ENCODE data around the gene GSG1L.

GSG1L gene

GRCh38 chr16:27822529-27822928, 241.0 kb downstream of the GSG1L start:
- H3K27me3 Mint-ChIP-seq: no peaks in the 10 kb centered on the region
- H3K36me3 Mint-ChIP-seq: no peaks in the 10 kb centered on the region
- H3K9me3 Mint-ChIP-seq: no peaks in the 10 kb centered on the region
- H3K4me1 Mint-ChIP-seq: no peaks in the 10 kb centered on the region
- CTCF ChIA-PET: no interaction called here
- no peak overlapping the region for H3K4me3 Mint-ChIP-seq
- DNase-seq: no peak
- no peak overlapping the region for H3K27ac Mint-ChIP-seq

DNA sequence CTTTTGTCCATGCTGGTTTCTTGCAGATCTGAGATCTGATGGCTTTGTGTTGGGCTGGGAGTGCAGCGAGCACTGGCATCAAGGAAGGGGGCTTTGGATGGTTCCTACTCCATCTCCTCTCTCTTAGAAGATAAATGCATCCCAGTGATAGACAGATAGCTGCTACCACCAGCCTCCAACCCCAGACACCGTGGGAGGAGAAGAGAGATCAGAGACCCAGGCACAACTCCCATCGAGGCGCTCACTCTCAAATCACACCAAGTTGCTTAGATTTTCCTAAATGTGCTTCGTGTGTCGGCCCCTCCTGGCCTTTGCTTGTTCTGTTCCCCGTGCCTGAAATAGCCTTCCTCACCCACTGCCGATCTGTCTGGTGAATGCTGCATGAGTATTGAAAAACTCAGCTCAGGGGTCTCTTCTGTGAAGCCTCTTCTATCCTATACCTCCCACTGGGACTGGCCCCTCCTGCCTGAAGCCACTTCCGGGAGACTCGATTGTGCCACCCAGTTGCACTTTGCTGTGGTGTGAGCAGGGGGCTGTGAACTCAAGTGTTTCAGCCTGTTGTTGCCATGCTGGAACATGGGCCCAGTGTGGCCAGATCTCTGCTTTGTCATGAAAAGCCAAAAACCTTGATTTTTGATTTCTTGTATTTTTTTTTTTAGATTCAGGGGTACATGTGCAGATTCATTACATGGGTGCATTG, 242.7 kb downstream of the GSG1L start:
- Mint-ChIP-seq H3K9me3 (no peaks in the 10 kb centered on the region), H3K36me3 (no peaks in the 10 kb centered on the region), H3K27ac (no peak overlapping the region), H3K27me3 (peaks cover 4% of the 10 kb centered on the region), H3K4me3 (no peak overlapping the region), H3K4me1 (no peaks in the 10 kb centered on the region)
- DNase-seq: no peak
- CTCF ChIA-PET: no interaction called here

DNA sequence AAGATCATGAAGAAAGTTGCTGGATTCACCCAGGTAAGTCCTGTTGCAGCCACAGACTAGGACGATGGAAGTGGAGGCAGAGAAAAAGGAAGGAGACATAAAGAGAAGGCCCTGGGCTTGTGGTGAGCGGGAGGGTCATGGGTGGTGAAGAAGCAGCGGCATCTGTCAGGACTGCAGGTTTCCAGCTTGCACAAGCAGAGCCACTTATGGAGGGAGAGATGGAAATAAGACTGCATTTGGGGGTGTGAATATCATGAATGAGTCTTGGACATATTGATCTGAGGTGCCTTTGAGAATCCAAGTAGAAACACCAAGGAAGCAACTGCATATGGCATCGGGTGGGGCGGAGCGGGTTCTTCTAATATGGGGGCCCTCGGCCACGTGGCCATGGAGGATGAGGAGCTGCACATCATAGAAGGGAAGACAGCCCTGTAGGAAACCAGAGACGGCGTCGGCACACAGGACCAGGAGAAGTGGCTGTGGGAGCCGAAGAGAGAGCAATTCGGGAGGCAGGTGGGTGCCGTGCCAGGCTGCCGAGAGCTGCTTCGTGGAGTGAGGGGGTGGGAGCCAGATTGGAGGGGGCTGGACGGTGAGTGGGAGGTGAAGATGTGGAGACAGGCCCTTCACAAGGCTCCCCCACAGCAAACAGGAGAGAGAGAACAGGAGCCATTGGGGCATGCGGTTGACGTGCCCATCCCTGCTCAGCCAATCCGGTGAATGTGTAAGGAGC, 243.5 kb downstream of the GSG1L start:
- Mint-ChIP-seq H3K9me3 (no peaks in the 10 kb centered on the region), H3K27ac (no peak overlapping the region), H3K4me3 (no peak overlapping the region), H3K36me3 (no peaks in the 10 kb centered on the region), H3K27me3 (peaks cover 4% of the 10 kb centered on the region), H3K4me1 (no peaks in the 10 kb centered on the region)
- CTCF ChIA-PET: no interaction called here
- DNase-seq: no peak

DNA sequence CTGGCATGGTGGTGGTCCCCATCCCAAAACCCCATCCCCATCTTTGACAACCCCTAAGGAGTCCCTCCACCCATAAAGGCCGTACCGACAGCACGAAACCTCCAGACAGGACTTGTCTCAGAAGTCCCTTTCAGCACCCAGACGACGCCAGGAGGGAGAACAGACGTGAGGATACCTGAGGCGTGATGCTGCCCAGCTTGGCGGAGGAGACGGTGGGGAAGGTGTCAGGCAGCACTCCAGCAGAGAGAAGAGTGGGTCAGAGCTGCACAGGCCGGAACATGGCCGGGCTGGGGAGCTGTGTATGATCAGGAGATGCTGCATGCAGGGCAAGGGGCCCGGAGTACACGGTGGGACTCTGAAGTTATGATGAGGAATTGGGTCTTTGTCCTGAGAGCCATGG, 244.2 kb downstream of the GSG1L start:
- Mint-ChIP-seq H3K27me3 (peaks cover 4% of the 10 kb centered on the region), H3K36me3 (no peaks in the 10 kb centered on the region), H3K4me1 (no peaks in the 10 kb centered on the region), H3K27ac (no peak overlapping the region), H3K9me3 (no peaks in the 10 kb centered on the region), H3K4me3 (no peak overlapping the region)
- DNase-seq: no peak
- CTCF ChIA-PET: no interaction called here

DNA sequence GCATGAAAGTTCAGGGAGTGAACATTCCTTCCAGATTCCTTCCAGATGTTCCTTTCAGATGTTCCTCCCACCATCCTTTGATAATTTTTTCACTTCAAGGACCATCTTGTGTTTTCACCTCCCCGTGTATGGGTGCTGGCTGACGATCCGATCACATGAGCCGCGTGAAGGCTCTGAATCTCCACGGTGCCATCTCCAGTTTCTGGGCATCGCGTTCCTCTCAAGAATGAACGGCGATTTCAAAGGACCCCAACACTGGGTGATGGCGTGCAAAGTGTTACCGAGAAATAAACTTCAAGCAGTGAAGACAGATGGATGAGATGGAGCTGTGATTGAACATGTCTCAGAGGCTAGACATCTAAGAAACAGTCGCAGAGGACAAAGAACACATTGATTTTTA, 245.3 kb downstream of the GSG1L start:
- no peaks in the 10 kb centered on the region for H3K9me3 Mint-ChIP-seq
- no peaks in the 10 kb centered on the region for H3K36me3 Mint-ChIP-seq
- peaks cover 4% of the 10 kb centered on the region for H3K27me3 Mint-ChIP-seq
- no peak overlapping the region for H3K4me3 Mint-ChIP-seq
- CTCF ChIA-PET: no interaction called here
- no peak overlapping the region for H3K27ac Mint-ChIP-seq
- H3K4me1 Mint-ChIP-seq: no peaks in the 10 kb centered on the region
- no peak for DNase-seq

GRCh38 chr16:27817038-27817437, 246.5 kb downstream of the GSG1L start:
- CTCF ChIA-PET: no interaction called here
- no peaks in the 10 kb centered on the region for H3K9me3 Mint-ChIP-seq

GRCh38 chr16:27816561-27816960, 247.0 kb downstream of the GSG1L start:
- Mint-ChIP-seq H3K9me3 (no peaks in the 10 kb centered on the region), H3K4me1 (no peaks in the 10 kb centered on the region), H3K27me3 (peaks cover 4% of the 10 kb centered on the region), H3K36me3 (no peaks in the 10 kb centered on the region), H3K4me3 (no peak overlapping the region), H3K27ac (no peak overlapping the region)
- CTCF ChIA-PET: no interaction called here
- DNase-seq: no peak

More at GRCh38 chr16:27817038-27817437, 246.5 kb downstream of the GSG1L start:
- Mint-ChIP-seq H3K4me1 (no peaks in the 10 kb centered on the region), H3K27me3 (peaks cover 4% of the 10 kb centered on the region), H3K36me3 (no peaks in the 10 kb centered on the region), H3K27ac (no peak overlapping the region), H3K4me3 (no peak overlapping the region)
- no peak for DNase-seq

DNA sequence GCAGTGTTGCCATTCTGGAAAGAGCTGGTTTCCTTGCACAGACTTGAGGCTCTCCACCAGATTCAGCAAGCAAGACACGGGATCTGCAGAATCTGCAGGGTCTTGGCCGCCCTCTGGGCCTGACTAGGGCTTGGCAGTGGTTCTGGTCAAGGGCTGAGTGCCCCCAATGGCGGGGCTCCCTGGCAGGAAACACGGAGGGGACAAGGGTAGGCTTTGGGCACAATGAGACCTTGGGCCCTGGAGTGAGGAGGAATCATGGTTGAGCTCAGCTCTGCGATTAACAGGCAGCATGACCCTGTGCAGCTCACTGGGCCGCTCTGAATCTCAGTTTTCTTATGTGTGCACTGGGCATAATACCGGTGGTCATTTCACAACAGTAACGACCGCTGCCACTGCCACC, 249.9 kb downstream of the GSG1L start:
- no peaks in the 10 kb centered on the region for H3K4me1 Mint-ChIP-seq
- H3K36me3 Mint-ChIP-seq: no peaks in the 10 kb centered on the region
- no peak overlapping the region for H3K27ac Mint-ChIP-seq
- no peak overlapping the region for H3K4me3 Mint-ChIP-seq
- no peak for DNase-seq
- CTCF ChIA-PET: no interaction called here
- H3K27me3 Mint-ChIP-seq: peaks cover 4% of the 10 kb centered on the region
- H3K9me3 Mint-ChIP-seq: no peaks in the 10 kb centered on the region

DNA sequence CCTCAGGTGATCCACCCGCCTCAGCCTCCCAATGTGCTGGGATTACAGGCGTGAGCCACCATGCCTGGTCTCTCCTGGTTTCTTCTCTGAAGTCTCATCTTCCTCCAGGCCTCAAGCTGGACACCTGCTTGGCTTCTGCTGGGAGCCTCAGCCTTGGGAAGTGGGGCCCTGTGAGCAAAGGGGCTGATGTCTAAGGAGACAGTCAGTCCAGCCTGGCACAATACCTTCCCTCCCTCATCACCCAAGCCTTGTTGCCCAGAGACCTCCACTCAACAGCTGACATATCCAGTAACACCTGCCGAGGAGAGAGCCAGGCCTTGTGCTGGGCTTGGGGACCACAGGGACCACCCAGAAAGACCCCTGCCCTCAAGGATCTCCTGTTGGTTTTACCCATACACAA, 251.6 kb downstream of the GSG1L start:
- no peak for DNase-seq
- no peaks in the 10 kb centered on the region for H3K9me3 Mint-ChIP-seq
- no peaks in the 10 kb centered on the region for H3K4me1 Mint-ChIP-seq
- no peak overlapping the region for H3K27ac Mint-ChIP-seq
- H3K4me3 Mint-ChIP-seq: no peak overlapping the region
- CTCF ChIA-PET: no interaction called here
- H3K36me3 Mint-ChIP-seq: no peaks in the 10 kb centered on the region
- peaks cover 4% of the 10 kb centered on the region for H3K27me3 Mint-ChIP-seq

DNA sequence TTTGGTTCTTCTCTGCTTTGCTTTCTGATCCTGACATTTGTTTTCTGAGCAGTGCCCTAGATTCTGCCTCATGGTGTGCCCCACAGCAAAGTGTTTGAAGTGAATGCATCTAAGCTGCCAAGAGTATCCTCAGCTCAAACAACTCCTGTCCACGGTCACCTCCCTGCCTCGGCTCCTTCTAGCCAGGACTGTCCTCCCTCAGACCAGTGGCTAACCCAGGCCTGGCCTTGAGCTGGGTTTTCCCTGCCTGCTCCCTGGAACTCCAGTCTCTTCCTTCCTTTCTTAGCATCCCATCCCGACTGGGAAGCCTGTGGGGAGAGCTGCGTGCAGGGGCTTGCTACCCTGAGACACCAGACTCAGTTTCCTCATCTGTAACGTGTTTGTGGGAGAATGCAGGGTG, 256.5 kb downstream of the GSG1L start:
- H3K36me3 Mint-ChIP-seq: no peaks in the 10 kb centered on the region
- H3K4me3 Mint-ChIP-seq: no peak overlapping the region
- no peak for DNase-seq
- H3K4me1 Mint-ChIP-seq: peaks cover 3% of the 10 kb centered on the region
- CTCF ChIA-PET: no interaction called here
- no peaks in the 10 kb centered on the region for H3K9me3 Mint-ChIP-seq
- H3K27ac Mint-ChIP-seq: no peak overlapping the region
- peaks cover 5% of the 10 kb centered on the region for H3K27me3 Mint-ChIP-seq

DNA sequence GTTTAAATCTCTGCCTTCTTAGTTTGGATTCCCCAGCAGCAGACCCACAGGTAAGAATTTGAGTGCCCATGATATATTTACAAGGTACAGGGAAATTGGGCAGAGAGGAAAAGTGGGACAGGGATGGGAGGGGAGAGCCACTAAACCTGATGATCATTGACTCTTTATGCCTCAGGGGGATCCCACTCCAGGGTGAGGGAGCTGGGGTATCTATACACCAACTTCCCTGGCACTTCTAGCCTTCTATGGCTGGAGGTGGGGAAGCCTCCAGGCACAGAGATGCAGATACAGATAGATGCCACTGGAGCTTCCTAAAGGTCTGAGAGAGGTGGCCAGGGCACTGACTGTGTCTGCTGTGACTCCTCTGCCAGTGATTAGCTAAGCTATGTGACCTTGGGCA, 257.1 kb downstream of the GSG1L start:
- no peaks in the 10 kb centered on the region for H3K9me3 Mint-ChIP-seq
- H3K36me3 Mint-ChIP-seq: no peaks in the 10 kb centered on the region
- no peak overlapping the region for H3K27ac Mint-ChIP-seq
- peaks cover 3% of the 10 kb centered on the region for H3K4me1 Mint-ChIP-seq
- CTCF ChIA-PET: no interaction called here
- H3K27me3 Mint-ChIP-seq: peaks cover 5% of the 10 kb centered on the region
- DNase-seq: no peak
- H3K4me3 Mint-ChIP-seq: no peak overlapping the region

DNA sequence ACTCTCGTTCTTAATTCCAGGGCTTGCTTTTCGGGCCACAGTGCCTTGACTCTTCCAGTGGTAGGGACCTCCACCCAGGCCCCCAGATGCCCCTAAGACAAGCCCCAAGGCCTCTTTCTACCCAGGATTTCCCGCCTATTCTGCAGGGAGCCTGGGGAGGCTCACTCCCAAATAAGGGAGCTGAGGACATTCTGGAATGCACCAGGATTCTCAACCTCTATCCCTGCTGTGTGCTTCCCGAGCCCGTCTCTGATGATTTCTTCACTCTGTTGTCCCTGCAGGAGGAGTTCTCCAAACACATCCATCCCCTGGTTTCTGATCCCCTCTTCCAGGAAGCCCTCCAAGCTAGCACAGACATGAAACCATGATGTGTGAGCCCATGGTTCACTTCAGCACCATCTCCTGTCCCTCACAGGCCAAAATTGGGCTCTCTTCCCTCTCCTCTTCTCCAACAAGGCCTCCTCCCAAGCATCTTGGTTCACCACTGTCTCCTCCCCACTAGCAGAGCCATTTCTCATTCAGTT, 257.6 kb downstream of the GSG1L start:
- Mint-ChIP-seq H3K4me1 (peaks cover 3% of the 10 kb centered on the region), H3K27ac (no peak overlapping the region), H3K9me3 (no peaks in the 10 kb centered on the region), H3K4me3 (no peak overlapping the region), H3K27me3 (peaks cover 5% of the 10 kb centered on the region), H3K36me3 (no peaks in the 10 kb centered on the region)
- DNase-seq: no peak
- CTCF ChIA-PET: no interaction called here

- CTCF ChIA-PET: no interaction called here
- Mint-ChIP-seq H3K27ac (no peak overlapping the region), H3K4me3 (no peak overlapping the region), H3K9me3 (no peaks in the 10 kb centered on the region), H3K36me3 (no peaks in the 10 kb centered on the region), H3K27me3 (peaks cover 5% of the 10 kb centered on the region), H3K4me1 (peaks cover 3% of the 10 kb centered on the region)
- no peak for DNase-seq
These were observed 259.6 kb downstream of the GSG1L start for GRCh38 chr16:27803775-27804549.

DNA sequence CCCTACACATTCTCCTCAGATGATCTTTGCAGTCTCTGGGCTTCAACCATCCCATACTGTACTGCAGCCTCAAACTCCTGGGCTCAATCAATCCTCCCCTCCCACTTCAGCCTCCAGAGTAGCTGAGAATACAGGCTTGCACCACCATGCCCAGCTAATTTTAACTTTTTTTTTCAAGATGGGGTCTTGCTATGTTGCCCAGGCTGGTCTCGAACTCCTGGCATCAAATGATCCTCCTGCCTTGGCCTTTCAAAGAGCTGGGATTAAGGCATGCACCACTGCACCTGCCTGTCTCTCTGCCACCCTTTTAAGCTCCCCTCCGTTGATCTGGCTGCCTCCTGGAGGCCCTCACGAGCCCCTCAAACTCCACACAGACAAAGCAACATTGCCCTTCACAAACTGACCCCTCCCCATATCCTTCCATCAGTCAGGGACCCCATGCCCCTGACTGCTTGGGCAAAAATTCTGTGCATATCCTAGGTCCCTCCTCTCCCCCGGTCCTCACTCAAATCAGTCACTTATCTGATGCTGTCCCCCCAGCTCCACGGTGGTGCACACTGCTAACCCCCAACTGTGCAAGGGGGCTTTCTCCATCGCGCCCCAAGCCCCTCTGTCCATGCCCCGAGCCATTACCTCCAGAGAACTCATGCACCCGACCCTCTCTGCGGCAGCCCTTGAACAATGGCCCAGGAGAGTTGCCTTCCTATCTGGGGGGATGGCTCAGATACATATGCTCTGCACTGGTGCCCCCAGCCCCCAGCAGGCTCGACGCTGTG, 260.7 kb downstream of the GSG1L start:
- CTCF ChIA-PET: no interaction called here
- no peaks in the 10 kb centered on the region for H3K9me3 Mint-ChIP-seq
- H3K4me3 Mint-ChIP-seq: no peak overlapping the region
- no peak for DNase-seq
- no peak overlapping the region for H3K27ac Mint-ChIP-seq
- peaks cover 5% of the 10 kb centered on the region for H3K27me3 Mint-ChIP-seq
- H3K36me3 Mint-ChIP-seq: no peaks in the 10 kb centered on the region
- peaks cover 3% of the 10 kb centered on the region for H3K4me1 Mint-ChIP-seq
